ENCODE results near the gene TENM3.

Gene TENM3

GRCh38 chr4:182286035-182286434 lies 42.8 kb downstream of the TENM3 start:
- no peak for DNase-seq (ENCODE audit: low read depth in 2 of 2, low spot score in 1 of 2)

- DNase-seq (ENCODE audit: low read depth in 2 of 2, low spot score in 1 of 2) = no peak
These were observed 43.7 kb downstream of the TENM3 start for GRCh38 chr4:182286931-182287330.

GRCh38 chr4:182288534-182288933 lies 45.3 kb downstream of the TENM3 start:
- no peak for DNase-seq (ENCODE audit: low read depth in 2 of 2, low spot score in 1 of 2)

- DNase-seq (ENCODE audit: low read depth in 2 of 2, low spot score in 1 of 2) = no peak
These were observed 46.6 kb downstream of the TENM3 start for GRCh38 chr4:182289809-182290208.

- no peak for DNase-seq (ENCODE audit: low read depth in 2 of 2, low spot score in 1 of 2)
These were observed 48.0 kb downstream of the TENM3 start for GRCh38 chr4:182291175-182291574.

- DNase-seq (ENCODE audit: low read depth in 2 of 2, low spot score in 1 of 2) = no peak
These were observed 48.5 kb downstream of the TENM3 start for GRCh38 chr4:182291597-182292270.

- DNase-seq (ENCODE audit: low read depth in 2 of 2, low spot score in 1 of 2) = no peak
These were observed 49.4 kb downstream of the TENM3 start for GRCh38 chr4:182292612-182293011.

GRCh38 chr4:182293691-182294255 lies 50.6 kb downstream of the TENM3 start:
- DNase-seq (ENCODE audit: low read depth in 2 of 2, low spot score in 1 of 2) = no peak

- no peak for DNase-seq (ENCODE audit: low read depth in 2 of 2, low spot score in 1 of 2)
These were observed 51.2 kb downstream of the TENM3 start for GRCh38 chr4:182294451-182294850.

- no peak for DNase-seq (ENCODE audit: low read depth in 2 of 2, low spot score in 1 of 2)
These were observed 54.5 kb downstream of the TENM3 start for GRCh38 chr4:182297659-182298058.

- DNase-seq (ENCODE audit: low read depth in 2 of 2, low spot score in 1 of 2) = no peak
These were observed 58.5 kb downstream of the TENM3 start for GRCh38 chr4:182301736-182302135.

- no peak for DNase-seq (ENCODE audit: low read depth in 2 of 2, low spot score in 1 of 2)
These were observed 60.6 kb downstream of the TENM3 start for GRCh38 chr4:182303847-182304246.

- DNase-seq (ENCODE audit: low read depth in 2 of 2, low spot score in 1 of 2) = no peak
These were observed 63.7 kb downstream of the TENM3 start for GRCh38 chr4:182306792-182307507.

- DNase-seq (ENCODE audit: low read depth in 2 of 2, low spot score in 1 of 2) = no peak
These were observed 64.5 kb downstream of the TENM3 start for GRCh38 chr4:182307746-182308145.

- DNase-seq (ENCODE audit: low read depth in 2 of 2, low spot score in 1 of 2) = no peak
These were observed 66.7 kb downstream of the TENM3 start for GRCh38 chr4:182309877-182310276.

- DNase-seq (ENCODE audit: low read depth in 2 of 2, low spot score in 1 of 2) = no peak
These were observed 67.1 kb downstream of the TENM3 start for GRCh38 chr4:182310316-182310715.

- DNase-seq (ENCODE audit: low read depth in 2 of 2, low spot score in 1 of 2) = no peak
These were observed 67.8 kb downstream of the TENM3 start for GRCh38 chr4:182310962-182311361.

- DNase-seq (ENCODE audit: low read depth in 2 of 2, low spot score in 1 of 2) = no peak
These were observed 71.3 kb downstream of the TENM3 start for GRCh38 chr4:182314537-182314936.

- DNase-seq (ENCODE audit: low read depth in 2 of 2, low spot score in 1 of 2) = no peak
These were observed 75.1 kb downstream of the TENM3 start for GRCh38 chr4:182318256-182318655.

- no peak for DNase-seq (ENCODE audit: low read depth in 2 of 2, low spot score in 1 of 2)
These were observed 76.9 kb downstream of the TENM3 start for GRCh38 chr4:182320092-182320491.

GRCh38 chr4:182320580-182320979 lies 77.4 kb downstream of the TENM3 start:
- DNase-seq (ENCODE audit: low read depth in 2 of 2, low spot score in 1 of 2) = no peak

GRCh38 chr4:182324282-182324681 lies 81.1 kb downstream of the TENM3 start:
- DNase-seq (ENCODE audit: low read depth in 2 of 2, low spot score in 1 of 2) = no peak
